C4-2B (cell line): ENCODE results near the gene SEC63.

Experiments
- CTCF ChIP-seq: fragments of 450-650 bp; conservative IDR thresholded peaks from 2 replicates; pipeline ENCODE4 v1.5.1; 2017; ENCODE audit warnings: mild to moderate bottlenecking
- ZFX ChIP-seq: fragments of 450-650 bp; IDR thresholded peaks from 2 replicates; pipeline ENCODE4 v1.6.1; 2017

- TF ChIP-seq CTCF, result no peak
- TF ChIP-seq ZFX, result no peak
Observed at GRCh38 chr6:108005961-108006360, 48.0 kb upstream of the SEC63 start.
